ENCODE results near the gene MED12L. TPM values are rescaled to one million over a fixed set of nuclear protein-coding genes. Genes with fewer than 3 reads are reported as not detected.

Gene MED12L
- total RNA-seq, 8 experiments from 2014 or later, result 5.9 to 15.7 (median 10.0) TPM

DNA sequence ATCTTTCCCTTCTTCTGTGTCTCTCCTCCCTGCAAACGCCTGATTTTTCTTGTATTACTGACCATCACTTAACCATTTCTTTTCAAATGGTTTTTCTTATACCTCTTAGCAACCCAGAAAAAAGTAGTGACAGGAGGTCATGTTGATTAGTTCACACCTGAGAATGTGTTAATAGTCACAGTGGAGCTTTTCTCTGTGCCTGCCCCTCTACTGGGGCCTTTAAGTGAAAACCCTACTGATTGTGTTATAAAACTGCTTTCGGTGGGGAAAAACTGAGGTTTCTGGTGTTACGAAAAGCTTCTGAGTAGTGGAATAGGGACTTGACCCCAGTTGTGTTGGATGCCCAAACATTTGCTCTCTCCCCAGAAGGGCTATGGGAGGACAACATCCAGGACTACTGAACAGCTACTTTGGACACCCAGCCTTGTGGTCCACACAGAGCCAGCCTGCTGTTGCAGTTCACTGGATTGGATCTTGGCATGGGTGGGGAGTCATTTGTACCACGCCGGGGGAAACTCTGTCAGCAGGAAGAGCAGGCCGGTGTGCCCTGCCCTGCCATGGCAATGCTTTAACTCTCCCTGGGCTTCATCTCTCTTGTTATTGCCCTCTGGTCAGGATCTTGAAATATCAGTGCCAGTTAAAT lies 220.8 kb downstream of the MED12L start:
- Histone ChIP-seq H3K4me1 (replicated peaks in 1 of 2) (no peaks in the 10 kb centered on the region), H3K4me3 (no peak overlapping the region), H3K27ac (no peak overlapping the region)
- whole genome bisulfite sequencing, 10 experiments, result 83 to 100% (median 95%) methylated on average over 1 to 5 of the region's 6 CpGs; no CpG with 5 or more reads in 1 of the 10 experiments
- in situ Hi-C loops (cut with MboI; ENCODE audit: low pct_unique_long_range_greater_than_20kb in 2 of 9, low sequenced_read_pairs in 9 of 9, unreplicated experiment in 9 of 9), result no loop called here
- no peak for ATAC-seq (replicated peaks in 6 of 8)

GRCh38 chr3:151307131-151307530 lies 221.7 kb downstream of the MED12L start:
- in situ Hi-C loops (cut with MboI; ENCODE audit: low pct_unique_long_range_greater_than_20kb in 2 of 9, low sequenced_read_pairs in 9 of 9, unreplicated experiment in 9 of 9), result no loop called here
- Histone ChIP-seq H3K4me1 (replicated peaks in 1 of 2) (no peaks in the 10 kb centered on the region), H3K4me3 (no peak overlapping the region), H3K27ac (no peak overlapping the region)
- ATAC-seq (replicated peaks in 6 of 8), result peak in 5 of 8 experiments; percentile 36 to 65 (median 62)

DNA sequence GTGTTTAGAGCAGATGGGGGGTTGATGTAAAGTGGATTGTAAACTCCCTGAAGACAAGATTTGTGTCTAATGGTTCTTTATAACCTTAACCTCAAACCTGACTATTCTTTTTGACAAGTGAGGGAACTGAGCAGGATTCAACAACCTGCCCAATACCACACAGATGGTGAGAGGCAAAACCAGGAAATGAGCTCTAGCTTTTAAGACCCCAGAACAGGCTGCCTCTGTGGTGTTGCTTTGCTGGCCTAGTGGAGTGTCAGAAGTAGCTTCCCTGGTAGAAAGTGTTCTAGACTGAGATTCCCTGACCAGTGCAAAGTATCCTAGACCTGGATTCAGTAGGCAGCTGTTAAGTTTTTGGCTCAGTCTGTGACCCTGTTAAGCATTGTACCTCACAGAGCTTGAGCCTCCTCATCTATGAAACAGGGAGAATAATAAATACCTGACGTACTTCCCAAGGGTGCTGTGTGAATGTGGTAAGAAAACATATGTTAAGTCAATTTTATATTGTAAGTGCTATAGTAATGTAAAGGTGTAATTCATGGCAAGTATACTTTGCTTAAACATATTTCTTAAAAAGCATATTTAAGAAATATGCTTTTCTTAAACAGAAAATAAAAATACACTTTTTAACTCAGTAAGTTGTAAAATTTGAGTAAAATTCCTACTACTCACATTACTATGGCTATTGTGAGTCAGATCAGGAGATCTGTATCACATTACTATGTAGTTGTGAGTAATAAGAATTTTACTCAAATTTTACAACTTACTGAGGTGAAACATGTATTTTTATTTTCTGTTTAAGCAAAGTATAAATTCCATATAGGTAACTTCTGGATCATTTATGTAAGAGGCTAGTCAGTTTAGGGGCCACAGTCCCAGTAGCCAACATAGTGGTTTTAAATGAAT lies 222.4 kb downstream of the MED12L start:
- in situ Hi-C loops (cut with MboI; ENCODE audit: low pct_unique_long_range_greater_than_20kb in 2 of 9, low sequenced_read_pairs in 9 of 9, unreplicated experiment in 9 of 9), result no loop called here
- Histone ChIP-seq H3K27ac (no peak overlapping the region), H3K4me3 (no peak overlapping the region), H3K4me1 (replicated peaks in 1 of 2) (no peaks in the 10 kb centered on the region)
- ATAC-seq (replicated peaks in 6 of 8), result no peak
- 80 to 100% (median 100%) methylated on average over 1 of the region's 1 CpG; no CpG with 5 or more reads in 5 of the 10 experiments for WGBS, 10 experiments

DNA sequence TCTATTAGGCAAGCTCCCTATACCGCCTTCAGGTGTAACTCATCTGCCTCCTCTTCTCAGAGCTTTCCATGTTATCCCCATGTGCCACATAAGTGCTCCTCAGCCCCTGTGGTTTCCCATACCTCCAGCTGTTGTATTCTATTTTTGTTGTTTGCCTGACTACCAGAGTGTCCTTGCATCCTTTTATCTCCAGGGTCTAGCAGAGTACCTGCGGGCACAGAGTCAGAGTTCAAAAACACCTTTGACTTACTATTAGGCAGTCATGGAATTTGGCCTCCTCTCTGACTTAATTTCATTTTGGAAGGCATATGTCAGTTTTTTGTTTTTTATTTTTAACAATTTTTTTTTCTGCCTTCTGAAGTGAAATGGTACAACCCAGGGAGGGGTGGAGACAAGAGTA lies 224.1 kb downstream of the MED12L start:
- no peaks in the 10 kb centered on the region for H3K4me1 ChIP-seq (replicated peaks in 1 of 2)
- no peak overlapping the region for H3K4me3 ChIP-seq
- WGBS, 10 experiments, result 83 to 100% (median 100%) methylated on average over 1 to 2 of the region's 2 CpGs; no CpG with 5 or more reads in 1 of the 10 experiments
- in situ Hi-C loops (cut with MboI; ENCODE audit: low pct_unique_long_range_greater_than_20kb in 2 of 9, low sequenced_read_pairs in 9 of 9, unreplicated experiment in 9 of 9), result no loop called here
- no peak overlapping the region for H3K27ac ChIP-seq
- no peak for ATAC-seq (replicated peaks in 6 of 8)

GRCh38 chr3:151312972-151313371 lies 227.5 kb downstream of the MED12L start:
- Histone ChIP-seq H3K4me1 (replicated peaks in 1 of 2) (no peaks in the 10 kb centered on the region), H3K4me3 (no peak overlapping the region), H3K27ac (no peak overlapping the region)
- 60 to 80% (median 80%) methylated on average over 1 to 3 of the region's 3 CpGs; no CpG with 5 or more reads in 5 of the 10 experiments for WGBS, 10 experiments
- ATAC-seq (replicated peaks in 6 of 8), result no peak
- in situ Hi-C loops (cut with MboI; ENCODE audit: low pct_unique_long_range_greater_than_20kb in 2 of 9, low sequenced_read_pairs in 9 of 9, unreplicated experiment in 9 of 9), result no loop called here

GRCh38 chr3:151314137-151314536 lies 228.7 kb downstream of the MED12L start:
- no peak for ATAC-seq (replicated peaks in 6 of 8)
- Histone ChIP-seq H3K27ac (no peak overlapping the region), H3K4me1 (replicated peaks in 1 of 2) (no peaks in the 10 kb centered on the region), H3K4me3 (no peak overlapping the region)
- in situ Hi-C loops (cut with MboI; ENCODE audit: low pct_unique_long_range_greater_than_20kb in 2 of 9, low sequenced_read_pairs in 9 of 9, unreplicated experiment in 9 of 9), result no loop called here
- 83 to 100% (median 96%) methylated on average over 1 to 2 of the region's 2 CpGs; no CpG with 5 or more reads in 1 of the 10 experiments for WGBS, 10 experiments

DNA sequence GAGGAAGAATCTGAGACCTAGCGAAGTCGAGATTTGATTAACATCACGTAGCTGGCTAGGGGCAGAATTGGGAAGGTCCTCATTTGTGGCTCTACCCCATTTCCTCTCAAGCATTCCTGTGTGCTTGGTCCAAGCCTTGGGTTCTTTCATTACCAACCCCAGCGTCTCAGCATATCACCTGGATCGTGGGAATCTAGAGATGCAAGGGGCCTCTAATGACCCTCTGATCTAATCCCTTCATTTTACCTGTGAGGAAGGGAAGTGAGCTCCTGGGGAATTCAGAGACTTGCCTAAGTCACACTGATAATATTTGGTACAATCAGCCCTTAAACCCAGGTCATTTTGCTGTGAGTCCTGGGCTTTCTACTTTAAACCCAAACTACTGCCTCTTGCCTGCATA lies 229.1 kb downstream of the MED12L start:
- 50 to 100% (median 93%) methylated on average over 1 to 5 of the region's 5 CpGs; no CpG with 5 or more reads in 3 of the 10 experiments for WGBS, 10 experiments
- in situ Hi-C loops (cut with MboI; ENCODE audit: low pct_unique_long_range_greater_than_20kb in 2 of 9, low sequenced_read_pairs in 9 of 9, unreplicated experiment in 9 of 9), result no loop called here
- H3K27ac ChIP-seq, result no peak overlapping the region
- H3K4me3 ChIP-seq, result no peak overlapping the region
- no peaks in the 10 kb centered on the region for H3K4me1 ChIP-seq (replicated peaks in 1 of 2)
- ATAC-seq (replicated peaks in 6 of 8), result no peak

- H3K27ac ChIP-seq, result no peak overlapping the region
- H3K4me1 ChIP-seq (replicated peaks in 1 of 2), result no peaks in the 10 kb centered on the region
- 38 to 100% (median 93%) methylated on average over 1 to 2 of the region's 2 CpGs; no CpG with 5 or more reads in 2 of the 10 experiments for WGBS, 10 experiments
- in situ Hi-C loops (cut with MboI; ENCODE audit: low pct_unique_long_range_greater_than_20kb in 2 of 9, low sequenced_read_pairs in 9 of 9, unreplicated experiment in 9 of 9), result no loop called here
- ATAC-seq (replicated peaks in 6 of 8), result peak in 2 of 8 experiments; percentile 49 to 60
- no peak overlapping the region for H3K4me3 ChIP-seq
Measured at GRCh38 chr3:151315136-151315535, 229.7 kb downstream of the MED12L start.

GRCh38 chr3:151315846-151316245 lies 230.4 kb downstream of the MED12L start:
- no peak overlapping the region for H3K27ac ChIP-seq
- no peak for ATAC-seq (replicated peaks in 6 of 8)
- H3K4me3 ChIP-seq, result no peak overlapping the region
- H3K4me1 ChIP-seq (replicated peaks in 1 of 2), result no peaks in the 10 kb centered on the region
- in situ Hi-C loops (cut with MboI; ENCODE audit: low pct_unique_long_range_greater_than_20kb in 2 of 9, low sequenced_read_pairs in 9 of 9, unreplicated experiment in 9 of 9), result no loop called here
- 49 to 100% (median 94%) methylated on average over 2 of the region's 2 CpGs for WGBS, 10 experiments

DNA sequence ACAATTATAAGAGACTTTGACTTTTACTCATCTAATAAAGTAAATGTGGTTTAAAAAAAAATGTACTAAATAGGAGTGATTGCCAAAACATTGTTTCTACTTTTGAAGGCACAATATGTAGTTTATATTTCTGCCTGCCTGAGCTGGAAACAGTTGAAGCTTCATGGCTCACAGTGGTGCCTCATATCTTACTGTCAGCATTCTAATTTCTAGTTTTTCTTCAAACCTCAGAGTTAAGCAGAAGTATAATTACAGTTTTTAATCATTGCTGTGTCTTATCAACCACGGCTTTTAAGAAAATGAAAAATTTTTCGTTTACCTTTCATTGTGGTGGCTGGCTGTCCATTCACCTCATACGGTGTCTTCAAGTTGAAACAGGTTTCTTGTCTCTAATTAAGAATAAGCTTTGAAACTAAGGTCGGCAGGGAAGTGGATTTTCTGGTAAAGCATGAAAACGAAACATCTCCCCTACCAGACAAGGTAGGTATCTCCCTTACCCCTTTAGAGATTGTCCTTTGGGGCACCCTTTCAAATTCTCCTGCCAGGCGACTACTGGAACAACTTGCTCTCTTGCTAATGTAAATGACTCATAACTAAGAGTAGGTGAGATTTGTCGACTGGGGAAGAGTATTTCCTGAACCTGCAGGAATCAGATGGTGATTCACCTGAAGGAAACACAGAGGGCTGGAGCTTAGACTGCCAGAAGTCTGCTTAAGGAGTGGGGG lies 231.0 kb downstream of the MED12L start, which contains the start of gene GPR87:
Gene GPR87 (minus strand): TSS at position 554 of the 725 bp plus-strand sequence. CDS start 16,720 bp downstream, outside the sequence.
- Histone ChIP-seq H3K27ac (no peak within 1 kb of the TSS), H3K4me1 (replicated peaks in 1 of 2) (no peaks in the 10 kb centered on the region), H3K4me3 (no peak within 1 kb of the TSS)
- WGBS, 10 experiments, result 20 to 100% (median 85%) methylated on average over 1 to 7 of the region's 7 CpGs
- in situ Hi-C loops (cut with MboI; ENCODE audit: low pct_unique_long_range_greater_than_20kb in 2 of 9, low sequenced_read_pairs in 9 of 9, unreplicated experiment in 9 of 9), result no loop called here
- no peak for ATAC-seq (replicated peaks in 6 of 8)

- in situ Hi-C loops (cut with MboI; ENCODE audit: low pct_unique_long_range_greater_than_20kb in 2 of 9, low sequenced_read_pairs in 9 of 9, unreplicated experiment in 9 of 9), result no loop called here
- Histone ChIP-seq H3K27ac (no peak overlapping the region), H3K4me3 (no peak overlapping the region), H3K4me1 (replicated peaks in 1 of 2) (no peaks in the 10 kb centered on the region)
- no peak for ATAC-seq (replicated peaks in 6 of 8)
Measured at GRCh38 chr3:151318313-151318712, 232.8 kb downstream of the MED12L start.

- ATAC-seq (replicated peaks in 6 of 8), result no peak
- in situ Hi-C loops (cut with MboI; ENCODE audit: low pct_unique_long_range_greater_than_20kb in 2 of 9, low sequenced_read_pairs in 9 of 9, unreplicated experiment in 9 of 9), result no loop called here
- H3K27ac ChIP-seq, result no peak overlapping the region
- no peaks in the 10 kb centered on the region for H3K4me1 ChIP-seq (replicated peaks in 1 of 2)
- WGBS, 10 experiments, result 70 to 98% (median 90%) methylated on average over 1 to 7 of the region's 7 CpGs; no CpG with 5 or more reads in 3 of the 10 experiments
- no peak overlapping the region for H3K4me3 ChIP-seq
Measured at GRCh38 chr3:151318991-151319390, 233.5 kb downstream of the MED12L start.

GRCh38 chr3:151319628-151320027 lies 234.2 kb downstream of the MED12L start:
- in situ Hi-C loops (cut with MboI; ENCODE audit: low pct_unique_long_range_greater_than_20kb in 2 of 9, low sequenced_read_pairs in 9 of 9, unreplicated experiment in 9 of 9), result no loop called here
- WGBS, 10 experiments, result 20 to 98% (median 92%) methylated on average over 1 to 4 of the region's 4 CpGs; no CpG with 5 or more reads in 2 of the 10 experiments
- ATAC-seq (replicated peaks in 6 of 8), result peak in 1 of 8 experiments; percentile 37
- Histone ChIP-seq H3K4me3 (no peak overlapping the region), H3K4me1 (replicated peaks in 1 of 2) (no peaks in the 10 kb centered on the region), H3K27ac (no peak overlapping the region)

Measured in motor neuron (in vitro differentiated cells).